Type B pancreatic cell (in vitro differentiated cells): ENCODE measurements around the gene CLDN6. TPM values are rescaled to one million over a fixed set of nuclear protein-coding genes. Genes with fewer than 3 reads are reported as not detected.
A peak's percentile ranks its signal among the peaks of the same experiment; 100 is the strongest.

Source experiments
- DNase-seq: peaks from one replicate; pipeline ENCODE4 v3.0.0; 2021; ENCODE audit warnings: mixed read lengths; ENCODE audit not compliant: unreplicated experiment; ENCODE audit errors: extremely low spot score
- H3K27ac Mint-ChIP-seq: 2 replicates; pipeline ENCODE4 v1.8.0; 2021; ENCODE audit warnings: mild to moderate bottlenecking, mixed read lengths
- H3K27me3 Mint-ChIP-seq: 2 replicates; pipeline ENCODE4 v1.8.0; 2021; ENCODE audit warnings: mixed read lengths
- H3K36me3 Mint-ChIP-seq: 2 replicates; pipeline ENCODE4 v1.8.0; 2021; ENCODE audit warnings: mixed read lengths
- H3K4me1 Mint-ChIP-seq: one replicate; pipeline ENCODE4 v1.8.0; 2021; ENCODE audit warnings: mixed read lengths; ENCODE audit not compliant: unreplicated experiment
- H3K4me3 Mint-ChIP-seq: 2 replicates; pipeline ENCODE4 v1.8.0; 2021; ENCODE audit warnings: mild to moderate bottlenecking, mixed read lengths
- H3K9me3 Mint-ChIP-seq: 2 replicates; pipeline ENCODE4 v1.8.0; 2021; ENCODE audit warnings: mixed read lengths
- CTCF ChIP-seq: fragments of 200-600 bp; sonication (generic); conservative IDR thresholded peaks from 2 replicates; pipeline ENCODE4 v1.5.0; 2021; ENCODE audit warnings: antibody characterized with exemption, mild to moderate bottlenecking
- total RNA-seq: library from RNA; stranded (reverse); gene quantifications from 2 replicates; pipeline ENCODE4 v1.2.1, GENCODE V29; 2021; ENCODE audit warnings: low replicate concordance

Gene CLDN6
- total RNA-seq, 1 donor from 2014 or later, result 98.9 TPM

DNA sequence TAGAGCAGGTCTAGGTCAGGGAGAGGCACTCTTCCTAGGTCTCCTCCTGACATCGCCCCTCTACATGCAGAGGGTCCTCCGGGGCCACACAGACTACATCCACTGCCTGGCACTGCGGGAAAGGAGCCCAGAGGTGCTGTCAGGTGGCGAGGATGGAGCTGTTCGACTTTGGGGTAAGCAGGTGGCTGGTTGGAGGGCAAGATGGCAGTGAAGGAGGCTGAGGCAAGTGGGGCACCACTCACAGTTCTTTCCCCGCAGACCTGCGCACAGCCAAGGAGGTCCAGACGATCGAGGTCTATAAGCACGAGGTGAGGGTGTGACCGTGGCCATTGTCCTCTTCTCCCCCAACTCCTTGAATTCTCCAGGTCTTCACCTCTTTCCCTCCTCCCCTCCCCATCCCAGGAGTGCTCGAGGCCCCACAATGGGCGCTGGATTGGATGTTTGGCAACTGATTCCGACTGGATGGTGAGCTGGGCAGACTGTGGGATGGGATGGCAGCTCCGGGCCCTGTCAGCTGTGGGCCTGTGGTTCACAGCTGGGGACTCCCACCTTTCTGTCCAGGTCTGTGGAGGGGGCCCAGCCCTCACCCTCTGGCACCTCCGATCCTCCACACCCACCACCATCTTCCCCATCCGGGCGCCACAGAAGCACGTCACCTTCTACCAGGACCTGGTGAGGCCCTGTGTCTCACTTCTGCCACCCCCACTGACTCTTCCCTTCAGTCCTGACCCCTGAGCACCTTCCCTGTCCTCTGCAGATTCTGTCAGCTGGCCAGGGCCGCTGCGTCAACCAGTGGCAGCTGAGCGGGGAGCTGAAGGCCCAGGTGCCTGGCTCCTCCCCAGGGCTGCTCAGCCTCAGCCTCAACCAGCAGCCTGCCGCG, 8.9 kb upstream of the CLDN6 start:
- Mint-ChIP-seq H3K36me3 (peaks cover 9% of the 10 kb centered on the region), H3K4me1 (peaks cover 30% of the 10 kb centered on the region), H3K9me3 (no peaks in the 10 kb centered on the region), H3K27ac (peak overlapping the region; percentile 8), H3K4me3 (no peak overlapping the region), H3K27me3 (peaks cover 12% of the 10 kb centered on the region)
- no peak for TF ChIP-seq CTCF
- DNase-seq, result no peak

DNA sequence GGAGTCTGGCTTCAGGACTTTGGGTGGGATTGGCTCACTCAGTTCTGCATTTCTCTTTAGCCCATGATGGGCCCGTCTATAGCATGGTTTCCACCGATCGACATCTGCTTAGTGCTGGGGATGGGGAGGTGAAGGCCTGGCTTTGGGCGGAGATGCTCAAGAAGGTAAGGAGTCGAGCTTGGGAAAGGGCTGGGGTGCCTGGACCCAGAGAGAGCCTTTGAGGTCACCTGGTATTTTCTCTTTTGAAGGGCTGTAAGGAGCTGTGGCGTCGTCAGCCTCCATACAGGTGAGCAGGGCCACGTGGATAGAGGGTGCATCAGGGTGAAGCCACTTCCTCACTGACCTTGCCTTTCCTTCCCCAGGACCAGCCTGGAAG, 8.0 kb upstream of the CLDN6 start:
- Mint-ChIP-seq H3K36me3 (peaks cover 9% of the 10 kb centered on the region), H3K9me3 (no peaks in the 10 kb centered on the region), H3K27me3 (peaks cover 9% of the 10 kb centered on the region), H3K4me1 (peaks cover 37% of the 10 kb centered on the region), H3K4me3 (peak overlapping the region; percentile 20), H3K27ac (peak overlapping the region; percentile 8)
- TF ChIP-seq CTCF, result no peak
- DNase-seq, result no peak

DNA sequence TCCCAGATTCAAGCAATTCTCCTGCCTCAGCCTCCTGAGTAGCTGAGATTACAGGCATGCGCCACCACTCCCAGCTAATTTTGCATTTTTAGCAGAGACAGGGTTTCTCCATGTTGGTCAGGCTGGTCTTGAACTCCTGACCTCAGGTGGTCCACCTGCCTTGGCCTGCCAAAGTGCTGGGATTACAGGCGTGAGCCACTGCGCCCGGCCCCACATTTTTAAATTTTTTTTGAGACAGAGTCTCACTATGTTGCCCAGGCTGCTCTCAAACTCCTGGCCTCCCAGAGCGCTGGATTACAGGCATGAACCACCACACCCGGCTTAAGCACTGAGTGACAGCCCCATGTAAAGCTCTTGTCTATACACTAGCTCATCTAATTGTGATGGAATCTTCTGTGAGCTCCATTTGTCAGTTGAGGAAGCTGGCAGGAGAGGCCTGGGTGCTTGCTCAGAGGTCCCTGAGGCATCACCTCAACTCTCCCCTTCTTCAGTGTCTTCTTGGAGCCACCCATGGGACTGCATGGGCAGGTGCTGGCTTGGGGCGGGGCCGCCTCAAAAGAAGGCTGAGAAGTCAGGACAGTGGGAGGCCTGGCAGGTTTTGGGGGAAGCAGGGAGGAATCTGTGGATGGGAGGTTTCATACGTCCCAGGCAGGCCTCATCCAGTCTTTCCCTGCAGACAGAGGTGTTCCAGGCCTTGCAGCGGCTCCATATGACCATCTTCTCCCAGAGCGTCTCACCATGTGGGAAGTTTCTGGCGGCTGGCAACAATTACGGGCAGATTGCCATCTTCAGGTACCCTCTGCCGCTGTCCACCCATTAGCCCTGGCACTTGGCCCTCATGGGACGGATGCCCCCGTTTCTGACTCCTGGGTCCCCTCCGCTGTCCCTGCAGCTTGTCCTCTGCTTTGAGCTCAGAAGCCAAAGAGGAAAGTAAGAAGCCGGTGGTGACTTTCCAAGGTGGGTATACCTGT, 7.3 kb upstream of the CLDN6 start:
- no peak for TF ChIP-seq CTCF

DNA sequence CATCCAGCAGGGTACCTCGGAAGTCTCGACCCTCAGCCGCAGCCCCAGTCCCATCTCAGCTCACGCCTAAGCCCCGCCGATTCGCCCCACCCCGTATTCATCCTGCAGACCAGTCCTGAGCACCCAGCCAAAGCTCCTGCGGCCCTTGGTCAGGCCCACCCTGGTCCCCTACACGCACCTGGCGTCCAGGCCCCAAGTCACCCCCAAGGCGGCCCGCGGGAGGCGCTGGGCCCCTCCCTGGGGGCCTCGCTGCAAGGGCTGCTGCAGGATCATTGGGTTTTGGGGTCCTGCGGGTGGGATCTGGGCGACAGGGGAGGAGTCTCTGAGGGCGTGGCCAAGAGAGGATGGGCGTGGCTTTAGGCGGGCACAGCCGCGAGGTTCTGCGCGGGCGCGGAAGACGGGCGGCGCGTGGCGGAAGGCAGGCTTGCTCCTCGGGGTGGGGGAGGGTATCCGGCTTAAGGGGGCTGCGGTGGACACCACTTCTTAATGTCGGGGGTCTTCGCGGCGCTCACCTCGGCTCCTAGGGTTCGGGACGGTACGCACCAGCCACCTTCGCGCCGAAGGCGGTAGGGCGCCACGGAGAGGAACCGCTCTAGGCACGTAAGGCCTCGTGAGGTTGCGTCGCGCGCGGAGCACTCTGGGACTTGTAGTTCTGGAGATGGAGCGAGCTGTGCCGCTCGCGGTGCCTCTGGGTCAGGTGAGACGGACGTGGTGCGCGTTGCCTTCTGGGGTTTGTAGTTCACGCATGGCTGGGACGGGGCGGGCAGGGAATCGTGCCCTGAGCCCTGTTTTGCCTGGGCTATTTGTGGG, 5.9 kb upstream of the CLDN6 start, which contains the start of the genes HCFC1R1 and THOC6:
Gene HCFC1R1, minus strand, starts transcription at position 274 of the 810 bp plus-strand sequence. Its CDS starts 1 bp downstream, at position 273.
Gene THOC6, plus strand, starts transcription at position 367 of the 810 bp plus-strand sequence. Its CDS starts 292 bp downstream, at position 659.
- peaks cover 8% of the 10 kb centered on the region for H3K27me3 Mint-ChIP-seq
- peak within 1 kb of the TSS; percentile 98 for H3K27ac Mint-ChIP-seq

More for the DNA sequence above, 7.3 kb upstream of the CLDN6 start:
- H3K9me3 Mint-ChIP-seq, result no peaks in the 10 kb centered on the region
- peaks cover 9% of the 10 kb centered on the region for H3K27me3 Mint-ChIP-seq
- H3K4me3 Mint-ChIP-seq, result peak overlapping the region; percentile 20
- peaks cover 37% of the 10 kb centered on the region for H3K4me1 Mint-ChIP-seq
- H3K27ac Mint-ChIP-seq, result no peak overlapping the region
- DNase-seq, result no peak
- H3K36me3 Mint-ChIP-seq, result peaks cover 9% of the 10 kb centered on the region

More for the DNA sequence above, 5.9 kb upstream of the CLDN6 start, which contains the start of the genes HCFC1R1 and THOC6:
- Mint-ChIP-seq H3K4me1 (peaks cover 36% of the 10 kb centered on the region), H3K36me3 (peaks cover 5% of the 10 kb centered on the region), H3K4me3 (peak within 1 kb of the TSS; percentile 94), H3K9me3 (no peaks in the 10 kb centered on the region)
- TF ChIP-seq CTCF, result no peak
- DNase-seq, result peak; percentile 95
